Transverse colon (tissue), 4 donors: ENCODE results near the gene ADAMTSL4. TPM values are rescaled to one million over a fixed set of nuclear protein-coding genes. Genes with fewer than 3 reads are reported as not detected.
A peak's percentile ranks its signal among the peaks of the same experiment; 100 is the strongest.

ENCODE experiments used
- DNase-seq: peaks from one replicate; pipeline ENCODE4 v3.0.0-alpha.2; 2019
- H3K27ac ChIP-seq, 4 donors: fragments of 200-600 bp; sonication (generic); 2 replicates each; pipeline ENCODE4 v1.5.1; 2016 to 2018; ENCODE audit warnings: inconsistent platforms in 4 of 4
- H3K27me3 ChIP-seq: fragments of 200-600 bp; sonication (generic); 2 replicates; pipeline ENCODE4 v1.5.1; 2017; ENCODE audit warnings: inconsistent platforms
- H3K36me3 ChIP-seq, 4 donors: fragments of 200-600 bp; sonication (generic); 2 replicates each; pipeline ENCODE4 v1.5.1; 2017 to 2019; ENCODE audit warnings: inconsistent platforms in 4 of 4
- H3K4me1 ChIP-seq, 4 donors: fragments of 200-600 bp; sonication (generic); 2 replicates each; pipeline ENCODE4 v1.5.1; 2017 to 2020; ENCODE audit warnings: inconsistent platforms in 4 of 4
- H3K4me3 ChIP-seq, 4 donors: fragments of 200-600 bp; sonication (generic); 1 replicate in 1 of 4; 2 replicates in 3 of 4; pipeline versions ENCODE4 v1.5.1 to v1.6.1; 2017 to 2019; ENCODE audit warnings: inconsistent platforms in 4 of 4
- H3K9me3 ChIP-seq, 2 donors: fragments of 200-600 bp; sonication (generic); 2 replicates each; pipeline ENCODE4 v1.5.1; 2017 to 2019; ENCODE audit warnings: inconsistent platforms in 2 of 2
- EP300 ChIP-seq: sonication (generic); formaldehyde crosslinking; IDR thresholded peaks from one replicate; pipeline ENCODE4 v1.6.1; 2017; ENCODE audit warnings: antibody characterized with exemption, low read depth
- POLR2A ChIP-seq: fragments of 450-650 bp; IDR thresholded peaks from one replicate; pipeline ENCODE4 v1.6.1; 2016; ENCODE audit warnings: antibody characterized with exemption, mild to moderate bottlenecking, moderate library complexity
- POLR2AphosphoS5 ChIP-seq, 3 donors: sonication (generic); formaldehyde crosslinking; IDR thresholded peaks; one replicate each; pipeline ENCODE4 v1.6.1; 2016; ENCODE audit warnings: antibody characterized with exemption in 3 of 3
- WGBS, 2 donors: methylation state at CpG; one replicate each; pipeline ENCODE4 v1.1.5; 2018; ENCODE audit warnings: low coverage in 1 of 2; 5-methylcytosine and 5-hydroxymethylcytosine counted together
- in situ Hi-C, 4 donors: fragments of 200-750 bp; cut with MboI; loops; one replicate each; pipeline versions ENCODE4 v1.15.0 to v1.15.1; 2017; ENCODE audit warnings: low sequenced_read_pairs in 3 of 4, low pct_ligation_motif_present in 1 of 4, low pct_unique_long_range_greater_than_20kb in 1 of 4
- intact Hi-C: fragments of 100-400 bp; cut with DNase I; formaldehyde crosslinking; loops from one replicate; pipeline ENCODE4 v1.15.1; 2023; ENCODE audit warnings: low total_unique reads
- total RNA-seq, 4 donors: library from RNA; depleted of rRNA; stranded (reverse); fragments of >200 nt; gene quantifications; one replicate each; pipeline ENCODE4 v1.1.0, GENCODE V29; 2016
- TF ChIP-seq, protein P1 (sequence below), 5 experiments: fragments of 200-600 bp in 3 of 5; fragments of 450-650 bp in 2 of 5; sonication (generic) in 3 of 5; IDR thresholded peaks; 1 replicate in 2 of 5; 2 replicates in 3 of 5; pipeline ENCODE4 v1.5.1; 2016 to 2017; ENCODE audit warnings: antibody characterized with exemption in 5 of 5, inconsistent platforms in 3 of 5, mild to moderate bottlenecking in 2 of 5, moderate library complexity in 1 of 5

Gene ADAMTSL4
- total RNA-seq, 4 donors from 2014 or later: 7.2 to 26.2 (median 16.3) TPM

DNA sequence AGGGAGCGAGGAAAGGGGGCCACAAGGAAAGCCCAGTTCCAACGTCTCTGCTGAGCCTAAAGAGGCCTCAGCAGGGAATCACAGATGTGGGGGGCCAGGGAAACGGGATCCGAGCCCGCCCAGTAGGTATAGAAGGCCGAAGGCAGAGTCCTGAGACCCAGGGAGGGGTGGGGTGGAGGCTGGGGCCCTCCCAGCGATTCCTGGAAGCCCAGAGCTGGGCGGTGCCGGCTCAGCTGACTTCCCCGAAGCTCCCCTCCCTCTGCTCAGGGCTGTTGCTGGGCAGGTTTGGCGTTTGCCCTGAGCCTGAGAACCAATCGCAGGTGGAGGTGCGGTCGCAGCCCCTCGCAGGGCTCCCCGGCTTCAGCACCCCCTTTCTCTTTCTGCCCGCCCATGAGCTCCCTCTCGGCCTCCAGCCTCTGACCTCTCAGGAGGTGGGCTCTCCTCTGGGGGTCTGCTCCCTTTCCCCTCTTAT, 12.8 kb downstream of the ADAMTSL4 start:
- DNase-seq: peak; percentile 96
- WGBS, 2 donors: 0 to 1% methylated on average over 2 to 18 of the region's 18 CpGs
- Histone ChIP-seq H3K27me3 (no peaks in the 10 kb centered on the region), H3K9me3 (no peaks in the 10 kb centered on the region), H3K27ac (peak overlapping the region; percentile 98 to 99 (median 98)), H3K4me3 (peak overlapping the region; percentile 36 to 61 (median 40)), H3K36me3 (no peaks in the 10 kb centered on the region), H3K4me1 (peaks cover 56 to 78% (median 74%) of the 10 kb centered on the region in 4 donors)
- intact Hi-C loops: loop anchor here (2.0 to 5.0 kb wide), 2 partner anchors 15 to 55 kb away; no protein-coding TSS in a partner anchor
- TF ChIP-seq POLR2A (no peak), EP300 (peak; percentile 95), POLR2AphosphoS5 (IDR thresholded peaks at IDR 0.05) (peak; percentile 83 to 88 (median 85))
- TF ChIP-seq, protein P1, sequence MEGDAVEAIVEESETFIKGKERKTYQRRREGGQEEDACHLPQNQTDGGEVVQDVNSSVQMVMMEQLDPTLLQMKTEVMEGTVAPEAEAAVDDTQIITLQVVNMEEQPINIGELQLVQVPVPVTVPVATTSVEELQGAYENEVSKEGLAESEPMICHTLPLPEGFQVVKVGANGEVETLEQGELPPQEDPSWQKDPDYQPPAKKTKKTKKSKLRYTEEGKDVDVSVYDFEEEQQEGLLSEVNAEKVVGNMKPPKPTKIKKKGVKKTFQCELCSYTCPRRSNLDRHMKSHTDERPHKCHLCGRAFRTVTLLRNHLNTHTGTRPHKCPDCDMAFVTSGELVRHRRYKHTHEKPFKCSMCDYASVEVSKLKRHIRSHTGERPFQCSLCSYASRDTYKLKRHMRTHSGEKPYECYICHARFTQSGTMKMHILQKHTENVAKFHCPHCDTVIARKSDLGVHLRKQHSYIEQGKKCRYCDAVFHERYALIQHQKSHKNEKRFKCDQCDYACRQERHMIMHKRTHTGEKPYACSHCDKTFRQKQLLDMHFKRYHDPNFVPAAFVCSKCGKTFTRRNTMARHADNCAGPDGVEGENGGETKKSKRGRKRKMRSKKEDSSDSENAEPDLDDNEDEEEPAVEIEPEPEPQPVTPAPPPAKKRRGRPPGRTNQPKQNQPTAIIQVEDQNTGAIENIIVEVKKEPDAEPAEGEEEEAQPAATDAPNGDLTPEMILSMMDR (IDR thresholded peaks at IDR 0.05): no peak
- in situ Hi-C loops: loop anchor here in 1 of 4 donors (10.0 kb wide), 1 partner anchor 53 kb away; no protein-coding TSS in a partner anchor

DNA sequence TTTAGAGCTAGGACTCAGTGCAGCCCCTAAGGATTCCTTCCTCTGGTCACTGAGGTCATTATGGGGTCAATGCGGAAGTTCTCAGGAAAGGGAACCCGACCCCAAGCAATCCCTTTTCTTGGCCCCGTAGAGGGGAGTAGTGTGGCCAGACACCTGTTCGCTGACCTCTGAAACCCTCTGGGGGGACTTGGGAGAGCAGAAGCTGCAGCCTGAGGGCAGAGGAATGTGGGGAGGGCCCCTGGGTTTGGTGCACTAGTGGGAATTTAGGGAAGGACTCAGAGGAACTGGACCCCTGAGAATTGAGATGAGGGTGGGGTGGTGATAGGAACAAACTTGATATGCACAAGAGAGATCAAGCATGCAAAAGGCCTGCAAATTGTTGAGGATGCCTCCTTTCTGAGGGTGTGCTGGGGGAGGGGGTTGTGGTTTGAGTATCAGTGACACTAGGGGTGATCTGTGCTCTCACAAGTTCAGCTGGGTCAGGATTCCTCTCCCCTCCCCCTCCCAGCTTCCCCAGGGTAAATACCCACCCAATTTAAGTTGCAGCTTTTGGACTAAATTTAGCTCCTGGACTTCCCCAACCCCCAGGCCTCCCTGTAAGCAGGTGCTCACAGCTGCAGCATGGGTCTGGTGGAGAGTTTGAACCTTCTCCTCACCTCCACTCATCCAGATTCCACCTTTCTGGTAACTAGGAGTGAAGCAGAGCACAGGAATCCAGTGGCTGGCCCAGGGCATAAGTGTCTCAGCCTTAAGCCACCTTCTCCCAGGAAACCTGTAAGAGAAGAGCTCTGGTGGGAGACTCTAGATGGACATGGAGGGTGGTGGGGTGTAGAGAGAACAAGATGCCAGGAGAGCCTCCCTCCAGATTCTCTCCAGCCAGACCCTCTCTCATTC, 13.5 kb downstream of the ADAMTSL4 start:
- intact Hi-C loops (loop anchor here (5.0 kb wide), 1 partner anchor 55 kb away; no protein-coding TSS in a partner anchor), in situ Hi-C loops (loop anchor here in 1 of 4 donors (10.0 kb wide), 1 partner anchor 52 kb away; no protein-coding TSS in a partner anchor)
- Histone ChIP-seq H3K27me3 (no peaks in the 10 kb centered on the region), H3K9me3 (no peaks in the 10 kb centered on the region), H3K4me3 (peak overlapping the region in 3 of 4 donors; percentile 36 to 61 (median 42)), H3K27ac (peak overlapping the region; percentile 98 to 99 (median 98)), H3K36me3 (no peaks in the 10 kb centered on the region), H3K4me1 (peaks cover 59 to 85% (median 81%) of the 10 kb centered on the region in 4 donors)
- peak; percentile 84 for DNase-seq
- TF ChIP-seq EP300: no peak
- TF ChIP-seq, protein P1 (IDR thresholded peaks at IDR 0.05): no peak
- TF ChIP-seq POLR2AphosphoS5 (IDR thresholded peaks at IDR 0.05): no peak
- no peak for TF ChIP-seq POLR2A
- WGBS, 2 donors: 17% methylated on average over 4 of the region's 4 CpGs; no CpG with 5 or more reads in 1 of the 2 donors

DNA sequence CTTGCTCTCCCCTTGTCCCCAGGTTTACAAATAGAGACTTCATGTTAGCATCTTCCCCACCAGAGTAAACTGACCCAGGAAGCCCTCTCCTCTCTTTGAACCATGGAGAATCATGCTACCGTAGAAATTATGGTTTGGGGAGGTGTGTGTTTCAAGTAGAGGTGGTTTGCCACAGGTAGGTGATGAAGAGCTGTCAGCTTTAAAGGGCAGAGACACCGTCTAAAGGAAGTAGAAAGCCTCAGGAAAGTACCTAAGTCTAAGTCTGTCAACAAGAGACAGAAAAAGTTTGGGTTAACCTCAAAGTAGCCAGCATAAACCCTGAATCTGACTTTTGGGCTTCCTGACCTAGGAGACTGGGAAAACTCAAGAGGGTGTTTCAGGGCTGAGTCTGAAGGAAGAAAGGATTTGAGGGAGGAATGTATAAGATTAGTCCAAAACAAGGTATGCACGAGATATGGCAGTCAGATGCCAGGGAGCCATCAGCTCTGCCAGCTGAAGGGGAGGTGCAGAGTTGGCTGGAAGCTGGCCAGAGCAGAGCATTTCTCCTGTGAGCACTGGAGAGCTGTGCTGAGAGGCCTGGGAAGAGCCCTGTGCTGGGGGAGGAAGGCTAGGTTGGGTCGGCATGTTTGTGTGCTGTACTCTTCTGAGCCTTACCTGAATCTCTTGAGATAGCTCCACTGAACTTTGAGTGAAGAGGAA, 14.3 kb downstream of the ADAMTSL4 start:
- intact Hi-C loops (loop anchor here (5.0 kb wide), 1 partner anchor 54 kb away; no protein-coding TSS in a partner anchor), in situ Hi-C loops (loop anchor here in 1 of 4 donors (10.0 kb wide), 1 partner anchor 51 kb away; no protein-coding TSS in a partner anchor)
- peak overlapping the region; percentile 98 to 99 (median 98) for H3K27ac ChIP-seq
- peak overlapping the region in 1 of 4 donors; percentile 61 for H3K4me3 ChIP-seq
- H3K9me3 ChIP-seq: no peaks in the 10 kb centered on the region
- no peaks in the 10 kb centered on the region for H3K27me3 ChIP-seq
- H3K4me1 ChIP-seq: peaks cover 61 to 91% (median 87%) of the 10 kb centered on the region in 4 donors
- no peaks in the 10 kb centered on the region for H3K36me3 ChIP-seq
- 0 to 19% methylated on average over 2 to 4 of the region's 4 CpGs for WGBS, 2 donors
- TF ChIP-seq POLR2AphosphoS5 (IDR thresholded peaks at IDR 0.05): peak in 1 of 3 donors; percentile 42
- no peak for TF ChIP-seq EP300
- peak; percentile 79 for DNase-seq
